Measurements from ENCODE around the gene SSR3. TPM values are rescaled to one million over a fixed set of nuclear protein-coding genes. Genes with fewer than 3 reads are reported as not detected.

SSR3 gene
- total RNA-seq, 2 experiments from 2014 or later = 63.3 to 158 TPM

GRCh38 chr3:156535162-156535627 lies 19.7 kb downstream of the SSR3 start:
- peaks cover 22% of the 10 kb centered on the region for H3K36me3 ChIP-seq (ENCODE audit: insufficient read depth, low read length)
- BruUV-seq (replicated peaks) = no TSS peak
- H3K9me3 ChIP-seq (ENCODE audit: low read length) = no peaks in the 10 kb centered on the region
- DNase-seq (ENCODE audit: low spot score) = peak; percentile 7
- intact Hi-C loops (cut with micrococcal nuclease; ENCODE audit: unreplicated experiment) = loop anchor here (5.0 kb wide), 1 partner anchor 547 kb away; no protein-coding TSS in a partner anchor
- no peaks in the 10 kb centered on the region for H3K4me1 ChIP-seq (ENCODE audit: insufficient read depth, low read length, poor library complexity, severe bottlenecking)
- no peak overlapping the region for H3K4me3 ChIP-seq (ENCODE audit: low read depth, low read length, poor library complexity, severe bottlenecking)
- no peaks in the 10 kb centered on the region for H3K79me2 ChIP-seq (ENCODE audit: insufficient read depth, low read depth, low read length)
- ChIA-PET CTCF (ENCODE audit: unreplicated experiment) (no interaction called here), POLR2A (interaction anchor here (1.3 kb wide), 1 partner anchor 20 kb away, joined by 4 read pairs; the partner anchor contains the start of gene SSR3)
- no peak overlapping the region for H2AFZ ChIP-seq (ENCODE audit: low read length)
- no peak overlapping the region for H3K4me2 ChIP-seq (ENCODE audit: low read length)
- TF ChIP-seq EZH2phosphoT487 (IDR thresholded peaks at IDR 0.05; ENCODE audit: borderline replicate concordance, low read depth, low read length) = no peak
- TF ChIP-seq, protein P1, sequence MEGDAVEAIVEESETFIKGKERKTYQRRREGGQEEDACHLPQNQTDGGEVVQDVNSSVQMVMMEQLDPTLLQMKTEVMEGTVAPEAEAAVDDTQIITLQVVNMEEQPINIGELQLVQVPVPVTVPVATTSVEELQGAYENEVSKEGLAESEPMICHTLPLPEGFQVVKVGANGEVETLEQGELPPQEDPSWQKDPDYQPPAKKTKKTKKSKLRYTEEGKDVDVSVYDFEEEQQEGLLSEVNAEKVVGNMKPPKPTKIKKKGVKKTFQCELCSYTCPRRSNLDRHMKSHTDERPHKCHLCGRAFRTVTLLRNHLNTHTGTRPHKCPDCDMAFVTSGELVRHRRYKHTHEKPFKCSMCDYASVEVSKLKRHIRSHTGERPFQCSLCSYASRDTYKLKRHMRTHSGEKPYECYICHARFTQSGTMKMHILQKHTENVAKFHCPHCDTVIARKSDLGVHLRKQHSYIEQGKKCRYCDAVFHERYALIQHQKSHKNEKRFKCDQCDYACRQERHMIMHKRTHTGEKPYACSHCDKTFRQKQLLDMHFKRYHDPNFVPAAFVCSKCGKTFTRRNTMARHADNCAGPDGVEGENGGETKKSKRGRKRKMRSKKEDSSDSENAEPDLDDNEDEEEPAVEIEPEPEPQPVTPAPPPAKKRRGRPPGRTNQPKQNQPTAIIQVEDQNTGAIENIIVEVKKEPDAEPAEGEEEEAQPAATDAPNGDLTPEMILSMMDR (conservative IDR thresholded peaks at IDR 0.05; ENCODE audit: low read length) = no peak; the same call in 1 of the 2 replicates
- no peak overlapping the region for H3K27ac ChIP-seq (ENCODE audit: low read depth, low read length, poor library complexity, severe bottlenecking)
- H4K20me1 ChIP-seq (ENCODE audit: insufficient read depth, low read length) = no peaks in the 10 kb centered on the region
- H3K9me2 ChIP-seq (ENCODE audit: insufficient read depth, low read length) = no peaks in the 10 kb centered on the region

GRCh38 chr3:156533205-156533604 lies 21.7 kb downstream of the SSR3 start:
- CTCF ChIA-PET (ENCODE audit: unreplicated experiment) = no interaction called here
- TF ChIP-seq, protein P1 (conservative IDR thresholded peaks at IDR 0.05; ENCODE audit: low read length) = no peak
- TF ChIP-seq EZH2phosphoT487 (IDR thresholded peaks at IDR 0.05; ENCODE audit: borderline replicate concordance, low read depth, low read length) = no peak

DNA sequence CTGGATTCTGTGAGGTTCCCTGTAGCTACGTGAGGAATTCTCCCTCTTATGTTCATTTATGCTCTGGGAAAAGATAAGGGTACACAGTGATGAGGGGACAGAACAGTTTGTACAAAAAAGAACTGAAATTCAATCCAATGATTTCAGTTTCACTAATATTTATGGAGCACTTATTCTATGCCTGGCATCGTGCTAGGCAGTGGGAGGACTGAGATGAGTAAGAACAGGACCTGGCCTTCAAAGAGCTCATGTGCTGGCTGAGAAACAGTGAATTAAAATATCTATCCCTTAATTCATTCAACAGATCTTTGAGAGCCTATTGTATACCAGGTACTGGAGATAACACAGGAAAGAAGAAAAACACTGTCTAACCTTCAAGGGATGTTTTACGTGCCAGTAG lies 22.2 kb downstream of the SSR3 start:
- Histone ChIP-seq H3K9me3 (ENCODE audit: low read length) (no peaks in the 10 kb centered on the region), H3K4me2 (ENCODE audit: low read length) (no peak overlapping the region), H4K20me1 (ENCODE audit: insufficient read depth, low read length) (no peaks in the 10 kb centered on the region), H2AFZ (ENCODE audit: low read length) (no peak overlapping the region), H3K27ac (ENCODE audit: low read depth, low read length, poor library complexity, severe bottlenecking) (no peak overlapping the region), H3K79me2 (ENCODE audit: insufficient read depth, low read depth, low read length) (no peaks in the 10 kb centered on the region), H3K4me3 (ENCODE audit: low read depth, low read length, poor library complexity, severe bottlenecking) (no peak overlapping the region), H3K36me3 (ENCODE audit: insufficient read depth, low read length) (peaks cover 6% of the 10 kb centered on the region; the same call in 1 of the 2 replicates), H3K4me1 (ENCODE audit: insufficient read depth, low read length, poor library complexity, severe bottlenecking) (no peaks in the 10 kb centered on the region), H3K9me2 (ENCODE audit: insufficient read depth, low read length) (no peaks in the 10 kb centered on the region)
- intact Hi-C loops (cut with micrococcal nuclease; ENCODE audit: unreplicated experiment) = no loop called here
- TF ChIP-seq EZH2phosphoT487 (IDR thresholded peaks at IDR 0.05; ENCODE audit: borderline replicate concordance, low read depth, low read length) = no peak
- TF ChIP-seq, protein P1 (conservative IDR thresholded peaks at IDR 0.05; ENCODE audit: low read length) = no peak
- CTCF ChIA-PET (ENCODE audit: unreplicated experiment) = no interaction called here
- no peak for DNase-seq (ENCODE audit: low spot score)
- POLR2A ChIA-PET = no interaction called here
- no TSS peak for BruUV-seq (replicated peaks)

More at GRCh38 chr3:156533205-156533604, 21.7 kb downstream of the SSR3 start:
- no peak for DNase-seq (ENCODE audit: low spot score)
- POLR2A ChIA-PET = no interaction called here
- intact Hi-C loops (cut with micrococcal nuclease; ENCODE audit: unreplicated experiment) = no loop called here
- no peak overlapping the region for H3K27ac ChIP-seq (ENCODE audit: low read depth, low read length, poor library complexity, severe bottlenecking)
- BruUV-seq (replicated peaks) = no TSS peak
- no peaks in the 10 kb centered on the region for H3K9me2 ChIP-seq (ENCODE audit: insufficient read depth, low read length)
- no peaks in the 10 kb centered on the region for H4K20me1 ChIP-seq (ENCODE audit: insufficient read depth, low read length)
- peaks cover 6% of the 10 kb centered on the region; the same call in 1 of the 2 replicates for H3K36me3 ChIP-seq (ENCODE audit: insufficient read depth, low read length)
- H3K4me3 ChIP-seq (ENCODE audit: low read depth, low read length, poor library complexity, severe bottlenecking) = no peak overlapping the region
- H3K9me3 ChIP-seq (ENCODE audit: low read length) = no peaks in the 10 kb centered on the region
- no peaks in the 10 kb centered on the region for H3K4me1 ChIP-seq (ENCODE audit: insufficient read depth, low read length, poor library complexity, severe bottlenecking)
- no peak overlapping the region for H3K4me2 ChIP-seq (ENCODE audit: low read length)
- H2AFZ ChIP-seq (ENCODE audit: low read length) = no peak overlapping the region
- no peaks in the 10 kb centered on the region for H3K79me2 ChIP-seq (ENCODE audit: insufficient read depth, low read depth, low read length)

Measured in OCI-LY7 (cell line).